ENCODE measurements around the gene NNMT.

DNA sequence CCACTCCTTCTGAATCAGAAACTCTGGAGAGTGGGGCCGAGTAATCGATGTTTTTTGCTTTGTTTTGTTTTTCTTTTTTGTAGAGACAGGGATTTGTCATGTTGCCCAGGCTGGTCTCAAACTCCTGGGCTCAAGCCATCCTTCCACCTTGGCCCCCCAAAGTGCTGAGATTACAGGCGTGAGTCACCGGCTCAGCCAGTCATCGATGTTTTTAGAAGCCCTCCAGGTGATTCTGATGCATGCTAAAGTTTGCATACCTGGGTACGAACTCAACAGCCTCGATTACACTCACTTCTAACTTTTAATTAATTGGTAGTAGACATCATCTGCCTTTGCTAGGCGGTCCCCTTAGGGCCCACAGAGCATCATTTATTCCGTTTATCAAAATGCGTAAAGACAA is 53.8 kb downstream of the NNMT start:
- TF ChIP-seq, protein P1, sequence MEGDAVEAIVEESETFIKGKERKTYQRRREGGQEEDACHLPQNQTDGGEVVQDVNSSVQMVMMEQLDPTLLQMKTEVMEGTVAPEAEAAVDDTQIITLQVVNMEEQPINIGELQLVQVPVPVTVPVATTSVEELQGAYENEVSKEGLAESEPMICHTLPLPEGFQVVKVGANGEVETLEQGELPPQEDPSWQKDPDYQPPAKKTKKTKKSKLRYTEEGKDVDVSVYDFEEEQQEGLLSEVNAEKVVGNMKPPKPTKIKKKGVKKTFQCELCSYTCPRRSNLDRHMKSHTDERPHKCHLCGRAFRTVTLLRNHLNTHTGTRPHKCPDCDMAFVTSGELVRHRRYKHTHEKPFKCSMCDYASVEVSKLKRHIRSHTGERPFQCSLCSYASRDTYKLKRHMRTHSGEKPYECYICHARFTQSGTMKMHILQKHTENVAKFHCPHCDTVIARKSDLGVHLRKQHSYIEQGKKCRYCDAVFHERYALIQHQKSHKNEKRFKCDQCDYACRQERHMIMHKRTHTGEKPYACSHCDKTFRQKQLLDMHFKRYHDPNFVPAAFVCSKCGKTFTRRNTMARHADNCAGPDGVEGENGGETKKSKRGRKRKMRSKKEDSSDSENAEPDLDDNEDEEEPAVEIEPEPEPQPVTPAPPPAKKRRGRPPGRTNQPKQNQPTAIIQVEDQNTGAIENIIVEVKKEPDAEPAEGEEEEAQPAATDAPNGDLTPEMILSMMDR (IDR thresholded peaks at IDR 0.05) = no peak
- no peak for TF ChIP-seq EP300 (IDR thresholded peaks at IDR 0.05)
- TF ChIP-seq POLR2A (IDR thresholded peaks at IDR 0.05) = no peak
